K562 (cell line): ENCODE data around the gene WWP2. TPM values are rescaled to one million over a fixed set of nuclear protein-coding genes. Genes with fewer than 3 reads are reported as not detected.

Experiments used
- ATAC-seq: fragments of 200-7000 bp; cut with Tn5 transposase; 3 replicates; pipeline ENCODE4 v1.9.1; 2020; ENCODE audit warnings: moderate library complexity
- BruUV-seq: library from RNA; stranded (reverse); fragments of 400-500 nt; replicated peaks from 2 replicates; lab custom pipeline; 2021; lab: Mats Ljungman, UMichigan
- CTCF ChIA-PET: fragments of 300-600 bp; formaldehyde crosslinking; extraction: SDS; loops from one replicate; lab custom pipeline; 2021; ENCODE audit warnings: low intra/inter-chr PET ratio; lab: Yijun Ruan, JAX
- POLR2A ChIA-PET: fragments of 300-600, 350-650 bp; sonication (Branson Sonifier 250); formaldehyde crosslinking; extraction: SDS; loops from one replicate; lab custom pipeline; 2021; ENCODE audit warnings: antibody characterized with exemption, inconsistent platforms; lab: Yijun Ruan, JAX
- DNase-seq, 4 experiments: peaks; one replicate each; pipeline versions ENCODE4 v3.0.0 to v3.0.0-alpha.2; 2011 to 2018; ENCODE audit warnings: low spot score in 3 of 4, mixed read lengths in 3 of 4; ENCODE audit errors: extremely low read depth in 1 of 4
- FAIRE-seq: peaks from 2 replicates; lab custom pipeline; 2011; peaks lifted over from hg19 to GRCh38; lab: Jason Lieb, UNC
- H2AFZ ChIP-seq: 2 replicates; pipeline ENCODE4 v1.6.0; 2011; ENCODE audit warnings: low read depth, low read length, control low read depth, inconsistent platforms
- H3K27ac ChIP-seq: fragments of 200-600 bp; 3 replicates; pipeline ENCODE4 v1.8.0; 2011; ENCODE audit warnings: low read depth, mild to moderate bottlenecking, control low read depth, inconsistent platforms, low read length, moderate library complexity, mixed read lengths; ENCODE audit errors: extremely low read depth
- H3K27me3 ChIP-seq, 2 experiments: fragments of 300-600 bp in 1 of 2; 2 replicates in 1 of 2; 3 replicates in 1 of 2; pipeline versions ENCODE4 v1.6.0 to v1.8.0; 2011; ENCODE audit warnings: inconsistent platforms in 2 of 2, low read length in 2 of 2, mild to moderate bottlenecking in 1 of 2, mixed read lengths in 1 of 2, moderate library complexity in 1 of 2; ENCODE audit not compliant: control insufficient read depth in 2 of 2, insufficient read depth in 2 of 2
- H3K36me3 ChIP-seq: fragments of 300-600 bp; 3 replicates; pipeline ENCODE4 v1.8.0; 2011; ENCODE audit warnings: mild to moderate bottlenecking, low read length, inconsistent platforms; ENCODE audit not compliant: control insufficient read depth, insufficient read depth
- H3K4me1 ChIP-seq, 2 experiments: fragments of 200-600 bp in 1 of 2; replicated peaks in 1 of 2; 2 replicates in 1 of 2; 3 replicates in 1 of 2; pipeline versions ENCODE4 v1.5.1 to v1.8.0; 2011; ENCODE audit warnings: inconsistent platforms in 2 of 2, low read length in 2 of 2, mild to moderate bottlenecking in 1 of 2, mixed read lengths in 1 of 2, moderate library complexity in 1 of 2; ENCODE audit not compliant: control insufficient read depth in 2 of 2, insufficient read depth in 2 of 2
- H3K4me2 ChIP-seq: 2 replicates; pipeline ENCODE4 v1.6.1; 2011; ENCODE audit warnings: low read length, control low read depth, inconsistent platforms, mixed read lengths; ENCODE audit not compliant: insufficient read depth
- H3K4me3 ChIP-seq: fragments of 200-600 bp; sonication (generic), shearing (Covaris generic); 2 replicates; pipeline ENCODE4 v1.5.1; 2016; ENCODE audit warnings: control low read depth, inconsistent platforms
- H3K79me2 ChIP-seq: fragments of 200-600 bp; 3 replicates; pipeline ENCODE4 v1.8.0; 2011; ENCODE audit warnings: low read length, inconsistent platforms; ENCODE audit not compliant: control insufficient read depth, insufficient read depth
- H3K9ac ChIP-seq, 2 experiments: 2 replicates each; pipeline versions ENCODE4 v1.6.0 to v1.6.1; 2011; ENCODE audit warnings: low read depth in 2 of 2, low read length in 2 of 2, control low read depth in 1 of 2, inconsistent platforms in 1 of 2, mild to moderate bottlenecking in 1 of 2, mixed read lengths in 1 of 2; ENCODE audit not compliant: insufficient read depth in 1 of 2
- H3K9me1 ChIP-seq: one replicate; pipeline ENCODE4 v1.6.0; 2011; ENCODE audit warnings: inconsistent platforms, mild to moderate bottlenecking, low read length, moderate library complexity; ENCODE audit not compliant: control insufficient read depth, insufficient read depth
- H3K9me3 ChIP-seq: replicated peaks from 2 replicates; pipeline ENCODE4 v1.5.1; 2011; ENCODE audit warnings: low read depth, low read length, inconsistent platforms; ENCODE audit not compliant: control insufficient read depth, insufficient read depth
- H4K20me1 ChIP-seq: replicated peaks from 2 replicates; pipeline ENCODE4 v1.6.1; 2011; ENCODE audit warnings: low read length, inconsistent platforms, mixed read lengths; ENCODE audit not compliant: control insufficient read depth, insufficient read depth
- CHCHD3 ChIP-seq: fragments of 250-450 bp; sonication (Bioruptor Pico); IDR thresholded peaks from 2 replicates; pipeline ENCODE4 v2.1.2; 2022; ENCODE audit warnings: mild to moderate bottlenecking
- DNMT1 ChIP-seq: fragments of 450-650 bp; IDR thresholded peaks from 2 replicates; pipeline ENCODE4 v1.6.1; 2016; ENCODE audit warnings: antibody characterized with exemption, mild to moderate bottlenecking
- GATA2 ChIP-seq: sonication (generic); formaldehyde crosslinking; IDR thresholded peaks from 2 replicates; pipeline ENCODE4 v1.4.0; 2020; ENCODE audit warnings: mild to moderate bottlenecking, missing genetic modification reagents
- KLF10 ChIP-seq: fragments of 250-450 bp; sonication (Bioruptor Pico); IDR thresholded peaks from 2 replicates; pipeline ENCODE4 v1.6.1; 2021; ENCODE audit warnings: matching md5 sums
- POLR2AphosphoS5 ChIP-seq: IDR thresholded peaks from 2 replicates; pipeline ENCODE4 v1.6.1; 2011; ENCODE audit warnings: mild to moderate bottlenecking, low read depth, low read length, moderate library complexity; ENCODE audit not compliant: control insufficient read depth, insufficient read depth
- PRMT5 ChIP-seq: sonication (generic); formaldehyde crosslinking; IDR thresholded peaks from 2 replicates; pipeline ENCODE4 v1.5.0; 2020; ENCODE audit warnings: missing genetic modification reagents
- PTBP1 ChIP-seq: fragments of 200-400 bp; formaldehyde crosslinking; IDR thresholded peaks from 2 replicates; pipeline ENCODE4 v1.6.1; 2017; ENCODE audit warnings: low read depth, low read length
- SMARCC2 ChIP-seq: fragments of 450-650 bp; IDR thresholded peaks from 2 replicates; pipeline ENCODE4 v1.6.1; 2017; ENCODE audit warnings: antibody characterized with exemption, moderate library complexity, mild to moderate bottlenecking, low read depth
- ZFP1 ChIP-seq: fragments of 450-650 bp; formaldehyde crosslinking; IDR thresholded peaks from 2 replicates; pipeline ENCODE4 v1.4.0; 2020; ENCODE audit warnings: mild to moderate bottlenecking, mixed read lengths
- ZNF12 ChIP-seq: sonication (generic); formaldehyde crosslinking; IDR thresholded peaks from 2 replicates; pipeline ENCODE4 v1.4.0; 2020; ENCODE audit warnings: mild to moderate bottlenecking, missing genetic modification reagents
- ZNF232 ChIP-seq: sonication (generic); formaldehyde crosslinking; IDR thresholded peaks from 2 replicates; pipeline ENCODE4 v1.8.0; 2022; ENCODE audit warnings: mild to moderate bottlenecking, missing genetic modification reagents
- ZNF436 ChIP-seq: fragments of 250-450, 450-650 bp; sonication (Bioruptor Pico); formaldehyde crosslinking; IDR thresholded peaks from 2 replicates; pipeline ENCODE4 v1.7.0; 2020; ENCODE audit warnings: mild to moderate bottlenecking
- ZNF586 ChIP-seq: fragments of 450-650 bp; formaldehyde crosslinking; conservative IDR thresholded peaks from 2 replicates; pipeline ENCODE4 v1.4.0; 2020; ENCODE audit warnings: mild to moderate bottlenecking, moderate library complexity
- ZNF639 ChIP-seq, 2 experiments: fragments of 200-800 bp in 1 of 2; sonication (Bioruptor generic) in 1 of 2; sonication (generic) in 1 of 2; formaldehyde crosslinking in 1 of 2; IDR thresholded peaks in 1 of 2; conservative IDR thresholded peaks in 1 of 2; 2 replicates each; pipeline versions ENCODE4 v1.5.0 to v1.6.1; 2016 to 2020; ENCODE audit warnings: missing compliant biosample characterization in 1 of 2, missing genetic modification characterization in 1 of 2, missing genetic modification reagents in 1 of 2
- ZNF668 ChIP-seq: fragments of 250-450 bp; sonication (Bioruptor Pico); IDR thresholded peaks from 2 replicates; pipeline ENCODE4 v1.8.0; 2022; ENCODE audit warnings: mild to moderate bottlenecking, inconsistent platforms
- whole genome bisulfite sequencing: fragments of 100-300 bp; shearing (Covaris generic); methylation state at CpG from one replicate; pipeline ENCODE4 v1.1.6; 2016; ENCODE audit warnings: low coverage, mixed read lengths; ENCODE audit not compliant: insufficient coverage; ENCODE audit errors: missing lambda C conversion rate; 5-methylcytosine and 5-hydroxymethylcytosine counted together
- in situ Hi-C: fragments of 300-500 bp; cut with MboI; formaldehyde crosslinking; loops from 4 replicates; pipeline ENCODE4 v1.15.0; 2018; ENCODE audit warnings: inconsistent platforms, mixed read lengths
- intact Hi-C: fragments of 100-400 bp; cut with micrococcal nuclease; formaldehyde crosslinking; loops from 2 replicates; pipeline ENCODE4 v1.14.2; 2022
- polyA plus RNA-seq, 8 experiments: library from polyadenylated mRNA; depleted of rRNA in 4 of 8; stranded (reverse) in 5 of 8; unstranded in 3 of 8; fragments of >200 nt; fragmentation: Nextera tagmentation in 2 of 8; fragmentation: Illumina TruSeq in 1 of 8; extraction: Ambion mirVana in 2 of 8; extraction: Trizol in 1 of 8; gene quantifications; 2 replicates each; pipeline versions ENCODE4 v1.2.1 to v1.2.3, GENCODE V29; 2011 to 2014; ENCODE audit warnings: inconsistent platforms in 1 of 8, missing spikeins in 1 of 8
- total RNA-seq, 7 experiments: library from RNA; depleted of rRNA in 6 of 7; stranded (reverse); fragments of >200 nt in 6 of 7; fragmentation: Illumina TruSeq in 2 of 7; extraction: Trizol in 2 of 7; gene quantifications; 2 replicates each; pipeline versions ENCODE4 v1.2.1 to v1.2.3, GENCODE V29; 2011 to 2021; ENCODE audit warnings: low replicate concordance in 1 of 7
- TF ChIP-seq, protein P1 (sequence below): fragments of 450-650 bp; conservative IDR thresholded peaks from 2 replicates; pipeline ENCODE4 v1.6.1; 2016; ENCODE audit warnings: missing genetic modification characterization, low read depth, mild to moderate bottlenecking, control low read depth, missing compliant biosample characterization
- TF ChIP-seq, protein P2 (sequence below): fragments of 450-650 bp; formaldehyde crosslinking; IDR thresholded peaks from 2 replicates; pipeline ENCODE4 v1.4.0; 2020; ENCODE audit warnings: mild to moderate bottlenecking, moderate library complexity

The WWP2 gene
- total and polyA plus RNA-seq, 9 of the 15 experiments (the other 6 are each of a cell fraction or from before 2014, with no cell fraction given) = 1.9 to 34.4 (median 14.6) TPM

DNA sequence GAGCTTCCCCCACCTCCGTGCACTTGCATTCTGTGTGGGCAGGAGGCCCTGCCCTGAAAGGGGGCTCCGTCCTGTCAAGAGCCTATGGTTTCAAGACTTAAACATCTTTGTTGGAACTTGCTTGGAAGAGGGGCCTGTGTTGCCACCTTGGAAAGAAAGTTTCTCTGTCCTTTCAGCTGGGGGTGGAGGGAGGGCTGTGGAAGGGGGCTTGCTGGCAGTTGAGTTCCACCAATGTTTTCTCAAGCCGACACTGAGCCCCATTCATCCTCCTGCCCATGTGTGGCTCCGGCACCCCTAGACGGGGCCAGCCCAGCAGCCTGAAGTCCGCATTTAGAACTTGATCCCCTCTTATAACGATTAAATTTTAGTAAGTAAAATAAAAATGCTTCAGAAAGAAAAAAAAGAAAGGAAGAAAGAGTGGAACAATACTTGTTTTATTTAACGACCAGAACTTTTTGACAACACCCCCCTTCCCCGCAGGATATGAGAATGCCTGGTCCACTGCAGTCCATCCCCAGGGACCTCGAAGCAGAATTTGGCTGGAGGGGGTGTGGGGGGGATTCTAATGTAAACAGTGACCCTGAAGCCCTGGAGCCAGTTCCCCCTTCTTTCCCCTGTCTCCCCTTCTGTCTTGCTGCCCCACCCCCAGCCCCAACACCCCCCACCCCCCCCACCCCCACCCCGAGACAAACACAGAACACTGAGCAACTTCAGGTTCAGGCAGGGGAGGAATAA lies 162.1 kb downstream of the WWP2 start (continued):
- TF ChIP-seq PTBP1 (no peak), ZNF639 (CRISPR knock-in tag; conservative IDR thresholded peaks at IDR 0.05 in 1 of 2, IDR thresholded peaks at IDR 0.05 in 1 of 2) (no peak), KLF10 (CRISPR knock-in tag) (no peak), CHCHD3 (CRISPR knock-in tag) (no peak), POLR2AphosphoS5 (no peak), ZNF668 (CRISPR knock-in tag) (no peak)
- TF ChIP-seq, all 486 proteins: peak for 0

DNA sequence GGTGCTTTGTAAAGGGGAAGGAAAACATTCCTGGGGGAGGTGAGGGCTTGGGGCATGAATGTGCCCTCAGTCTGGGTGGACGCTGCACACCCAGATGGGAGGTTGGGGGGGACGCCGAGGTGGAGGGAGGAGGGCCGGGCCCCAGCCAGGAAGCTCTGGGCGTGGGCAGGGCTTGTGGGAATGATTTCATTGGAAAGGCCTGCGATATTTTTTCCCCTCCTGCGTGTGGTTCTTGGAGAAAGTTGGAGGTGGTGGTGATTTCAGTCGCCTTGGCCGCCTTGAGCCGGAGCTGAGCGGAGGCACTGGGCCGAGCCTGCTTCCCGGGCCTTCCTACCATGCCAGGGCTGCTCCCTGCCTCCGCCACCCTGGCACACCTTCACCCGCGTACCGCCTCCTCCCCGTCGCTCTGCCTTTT lies 162.7 kb downstream of the WWP2 start:
- ChIA-PET POLR2A (interaction anchor here (0.8 kb wide), 1 partner anchor 235 kb away, joined by 3 read pairs; no protein-coding TSS in a partner anchor), CTCF (no interaction called here)
- ATAC-seq = no peak
- no peaks in the 10 kb centered on the region for H3K79me2 ChIP-seq
- no peaks in the 10 kb centered on the region; the same call in 1 of the 2 replicates for H4K20me1 ChIP-seq
- H3K4me3 ChIP-seq = no peak overlapping the region
- no peak overlapping the region for H3K9ac ChIP-seq
- H3K9me3 ChIP-seq = no peaks in the 10 kb centered on the region
- BruUV-seq = no TSS peak
- 0 out of 5 replicates have a peak, but pooled peaks cover 0 to 3% of the 10 kb centered on the region in 2 experiments for H3K4me1 ChIP-seq
- no peaks in the 10 kb centered on the region for H3K27me3 ChIP-seq
- H3K9me1 ChIP-seq = no peaks in the 10 kb centered on the region
- 79% methylated on average over 18 of the region's 19 CpGs for WGBS
- no peak for DNase-seq
- H3K36me3 ChIP-seq = peaks cover 3% of the 10 kb centered on the region; the same call in 1 of the 3 replicates
- H3K4me2 ChIP-seq = no peak overlapping the region
- in situ Hi-C loops (loop anchor here (5.0 kb wide), 2 partner anchors 137 to 217 kb away; no protein-coding TSS in a partner anchor), intact Hi-C loops (no loop called here)
- no peak for FAIRE-seq
- no peak overlapping the region for H2AFZ ChIP-seq
- no peak overlapping the region for H3K27ac ChIP-seq
- TF ChIP-seq ZNF232 (CRISPR knock-in tag) (no peak), GATA2 (no peak), SMARCC2 (no peak), PRMT5 (CRISPR knock-in tag) (no peak), DNMT1 (no peak), ZNF12 (CRISPR knock-in tag) (no peak), ZNF436 (no peak), ZFP1 (CRISPR knock-in tag) (no peak), ZNF586 (no peak)
- TF ChIP-seq, protein P1, sequence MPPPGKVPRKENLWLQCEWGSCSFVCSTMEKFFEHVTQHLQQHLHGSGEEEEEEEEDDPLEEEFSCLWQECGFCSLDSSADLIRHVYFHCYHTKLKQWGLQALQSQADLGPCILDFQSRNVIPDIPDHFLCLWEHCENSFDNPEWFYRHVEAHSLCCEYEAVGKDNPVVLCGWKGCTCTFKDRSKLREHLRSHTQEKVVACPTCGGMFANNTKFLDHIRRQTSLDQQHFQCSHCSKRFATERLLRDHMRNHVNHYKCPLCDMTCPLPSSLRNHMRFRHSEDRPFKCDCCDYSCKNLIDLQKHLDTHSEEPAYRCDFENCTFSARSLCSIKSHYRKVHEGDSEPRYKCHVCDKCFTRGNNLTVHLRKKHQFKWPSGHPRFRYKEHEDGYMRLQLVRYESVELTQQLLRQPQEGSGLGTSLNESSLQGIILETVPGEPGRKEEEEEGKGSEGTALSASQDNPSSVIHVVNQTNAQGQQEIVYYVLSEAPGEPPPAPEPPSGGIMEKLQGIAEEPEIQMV (tag) = no peak
- TF ChIP-seq, protein P2, sequence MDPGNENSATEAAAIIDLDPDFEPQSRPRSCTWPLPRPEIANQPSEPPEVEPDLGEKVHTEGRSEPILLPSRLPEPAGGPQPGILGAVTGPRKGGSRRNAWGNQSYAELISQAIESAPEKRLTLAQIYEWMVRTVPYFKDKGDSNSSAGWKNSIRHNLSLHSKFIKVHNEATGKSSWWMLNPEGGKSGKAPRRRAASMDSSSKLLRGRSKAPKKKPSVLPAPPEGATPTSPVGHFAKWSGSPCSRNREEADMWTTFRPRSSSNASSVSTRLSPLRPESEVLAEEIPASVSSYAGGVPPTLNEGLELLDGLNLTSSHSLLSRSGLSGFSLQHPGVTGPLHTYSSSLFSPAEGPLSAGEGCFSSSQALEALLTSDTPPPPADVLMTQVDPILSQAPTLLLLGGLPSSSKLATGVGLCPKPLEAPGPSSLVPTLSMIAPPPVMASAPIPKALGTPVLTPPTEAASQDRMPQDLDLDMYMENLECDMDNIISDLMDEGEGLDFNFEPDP (CRISPR knock-in tag) = no peak
